Right atrium auricular region (tissue), 2 donors: Measurements from ENCODE around the gene UTP11. TPM values are rescaled to one million over a fixed set of nuclear protein-coding genes. Genes with fewer than 3 reads are reported as not detected.

Experiments used
- DNase-seq: peaks from one replicate; pipeline ENCODE4 v3.0.0-alpha.2; 2019; ENCODE audit warnings: low spot score
- H3K27ac ChIP-seq, 2 donors: fragments of 200-600 bp; sonication (generic); 1 replicate in 1 of 2; 2 replicates in 1 of 2; pipeline ENCODE4 v1.5.1; 2016 to 2019
- H3K27me3 ChIP-seq, 2 donors: fragments of 200-600 bp; sonication (generic); one replicate each; pipeline versions ENCODE4 v1.5.1 to v1.6.0; 2017 to 2019
- H3K36me3 ChIP-seq: fragments of 200-600 bp; sonication (generic); one replicate; pipeline ENCODE4 v1.5.1; 2016
- H3K4me1 ChIP-seq, 2 donors: fragments of 200-600 bp; sonication (generic); one replicate each; pipeline versions ENCODE4 v1.5.1 to v1.6.0; 2017 to 2019
- H3K4me3 ChIP-seq, 2 donors: fragments of 200-600 bp; sonication (generic); 1 replicate in 1 of 2; 2 replicates in 1 of 2; pipeline ENCODE4 v1.5.1; 2017 to 2019; ENCODE audit warnings: mild to moderate bottlenecking in 1 of 2, moderate library complexity in 1 of 2
- H3K9me3 ChIP-seq, 2 donors: fragments of 200-600 bp; sonication (generic); one replicate each; pipeline ENCODE4 v1.5.1; 2019
- total RNA-seq, 2 donors: library from RNA; depleted of rRNA; stranded (reverse); fragments of >200 nt; gene quantifications; one replicate each; pipeline ENCODE4 v1.1.0, GENCODE V29; 2016
- TF ChIP-seq, protein P1 (sequence below), 2 donors: fragments of 200-600 bp; sonication (generic); IDR thresholded peaks; one replicate each; pipeline ENCODE4 v1.5.1; 2019; ENCODE audit warnings: antibody characterized with exemption in 2 of 2

The UTP11 gene
- total RNA-seq, 2 donors from 2014 or later: 29.2 to 53.7 TPM

DNA sequence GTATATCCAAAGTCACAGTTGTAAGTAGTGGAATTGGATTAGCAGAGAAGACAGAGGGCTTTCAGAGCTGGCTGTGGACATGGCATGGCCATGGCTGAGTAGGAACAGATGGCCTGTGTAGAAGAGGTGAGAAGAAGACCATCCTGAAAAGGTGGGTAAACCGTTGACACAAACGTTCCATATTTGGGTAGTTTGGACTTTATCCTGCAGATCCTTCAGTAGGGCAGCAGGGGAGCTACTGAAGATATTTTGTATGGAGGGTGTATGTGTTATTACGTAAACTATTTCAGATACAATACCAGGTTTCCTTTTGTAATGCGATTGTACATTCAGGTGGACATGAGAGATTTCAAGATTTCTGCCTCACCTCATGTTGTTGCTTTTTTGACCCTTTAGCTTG lies 1.6 kb downstream of the UTP11 start:
- H3K27me3 ChIP-seq: no peaks in the 10 kb centered on the region
- peak overlapping the region in 1 of 2 donors; percentile 92 for H3K27ac ChIP-seq
- peaks cover 0 to 40% of the 10 kb centered on the region in 2 donors for H3K4me1 ChIP-seq

DNA sequence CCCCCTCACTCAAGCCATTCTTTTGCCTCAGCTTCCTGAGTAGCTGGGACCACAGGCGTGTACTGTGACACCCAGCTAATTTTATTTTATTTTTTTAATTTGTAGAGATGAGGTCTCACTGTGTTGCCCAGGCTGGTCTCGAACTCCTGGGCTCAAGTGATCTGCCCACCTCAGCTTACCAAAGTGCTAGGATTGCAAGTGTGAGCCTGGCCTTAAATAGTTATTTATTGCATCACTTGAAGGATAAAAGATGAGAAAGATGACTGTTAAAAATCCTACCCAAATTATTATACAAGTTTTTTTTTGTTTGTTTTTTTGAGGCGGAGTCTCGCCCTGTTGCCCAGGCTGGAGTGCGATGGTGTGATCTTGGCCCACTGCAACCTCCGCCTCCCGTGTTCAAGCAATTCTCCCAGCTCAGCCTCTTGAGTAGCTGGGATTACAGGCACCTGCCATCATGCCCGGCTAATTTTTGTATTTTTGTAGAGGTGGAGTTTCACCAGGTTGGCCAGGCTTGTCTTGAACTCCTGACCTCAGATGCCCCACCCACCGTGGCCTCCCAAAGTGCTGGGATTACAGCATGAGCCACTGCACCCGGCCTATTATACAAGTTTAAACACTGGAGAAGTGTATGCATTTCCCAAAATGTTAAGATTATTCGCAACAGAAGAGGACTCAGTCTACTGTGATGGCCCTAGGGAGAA lies 2.3 kb downstream of the UTP11 start:
- Histone ChIP-seq H3K4me1 (peaks cover 0 to 40% of the 10 kb centered on the region in 2 donors), H3K27me3 (no peaks in the 10 kb centered on the region), H3K9me3 (no peaks in the 10 kb centered on the region), H3K4me3 (no peak overlapping the region), H3K27ac (peak overlapping the region; percentile 49 to 92), H3K36me3 (peaks cover 39% of the 10 kb centered on the region)
- TF ChIP-seq, protein P1, sequence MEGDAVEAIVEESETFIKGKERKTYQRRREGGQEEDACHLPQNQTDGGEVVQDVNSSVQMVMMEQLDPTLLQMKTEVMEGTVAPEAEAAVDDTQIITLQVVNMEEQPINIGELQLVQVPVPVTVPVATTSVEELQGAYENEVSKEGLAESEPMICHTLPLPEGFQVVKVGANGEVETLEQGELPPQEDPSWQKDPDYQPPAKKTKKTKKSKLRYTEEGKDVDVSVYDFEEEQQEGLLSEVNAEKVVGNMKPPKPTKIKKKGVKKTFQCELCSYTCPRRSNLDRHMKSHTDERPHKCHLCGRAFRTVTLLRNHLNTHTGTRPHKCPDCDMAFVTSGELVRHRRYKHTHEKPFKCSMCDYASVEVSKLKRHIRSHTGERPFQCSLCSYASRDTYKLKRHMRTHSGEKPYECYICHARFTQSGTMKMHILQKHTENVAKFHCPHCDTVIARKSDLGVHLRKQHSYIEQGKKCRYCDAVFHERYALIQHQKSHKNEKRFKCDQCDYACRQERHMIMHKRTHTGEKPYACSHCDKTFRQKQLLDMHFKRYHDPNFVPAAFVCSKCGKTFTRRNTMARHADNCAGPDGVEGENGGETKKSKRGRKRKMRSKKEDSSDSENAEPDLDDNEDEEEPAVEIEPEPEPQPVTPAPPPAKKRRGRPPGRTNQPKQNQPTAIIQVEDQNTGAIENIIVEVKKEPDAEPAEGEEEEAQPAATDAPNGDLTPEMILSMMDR (IDR thresholded peaks at IDR 0.05): no peak
- DNase-seq: no peak

More for the DNA sequence above, 1.6 kb downstream of the UTP11 start:
- no peak for DNase-seq
- Histone ChIP-seq H3K9me3 (no peaks in the 10 kb centered on the region), H3K4me3 (no peak overlapping the region), H3K36me3 (peaks cover 32% of the 10 kb centered on the region)
- TF ChIP-seq, protein P1 (IDR thresholded peaks at IDR 0.05): no peak

DNA sequence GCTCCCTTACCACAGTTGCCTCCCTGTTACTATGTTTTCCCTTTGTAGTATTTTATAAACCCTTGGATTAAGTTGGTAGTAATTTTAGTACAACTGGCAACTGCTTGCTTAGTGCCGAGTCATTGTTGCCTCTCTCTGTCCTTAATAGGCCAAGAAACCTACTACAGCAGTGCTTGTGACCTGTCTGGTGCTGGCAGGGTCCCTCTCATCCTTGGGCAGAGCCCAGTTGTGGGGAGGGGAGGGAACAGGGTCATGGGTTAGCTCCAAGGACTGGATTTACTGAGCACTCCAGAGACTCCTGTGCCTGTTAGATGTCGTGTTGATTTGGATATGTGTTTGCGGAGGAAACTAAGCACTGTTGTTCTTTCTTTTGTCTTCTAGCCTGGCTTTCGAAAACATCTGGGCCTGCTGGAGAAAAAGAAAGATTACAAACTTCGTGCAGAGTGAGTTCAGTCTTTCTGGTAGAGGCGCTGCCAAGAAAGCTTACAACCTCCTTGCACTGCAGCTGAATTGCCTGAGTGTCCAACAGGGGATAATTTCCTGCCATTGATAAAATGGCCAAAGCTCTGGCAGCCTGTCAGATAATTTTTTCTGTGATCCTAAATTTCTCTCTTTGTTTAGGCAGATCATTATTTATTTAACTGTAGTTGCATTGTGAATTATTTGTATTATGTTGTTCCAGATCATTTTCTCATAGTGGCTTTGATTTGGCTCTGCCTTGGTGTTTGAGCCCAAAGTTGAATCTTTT lies 3.6 kb downstream of the UTP11 start:
- TF ChIP-seq, protein P1 (IDR thresholded peaks at IDR 0.05): no peak
- H3K4me1 ChIP-seq: peaks cover 0 to 40% of the 10 kb centered on the region in 2 donors
- no peaks in the 10 kb centered on the region for H3K27me3 ChIP-seq
- H3K9me3 ChIP-seq: no peaks in the 10 kb centered on the region
- H3K4me3 ChIP-seq: no peak overlapping the region
- DNase-seq: no peak
- H3K36me3 ChIP-seq: peaks cover 52% of the 10 kb centered on the region
- H3K27ac ChIP-seq: peak overlapping the region; percentile 49 to 92

DNA sequence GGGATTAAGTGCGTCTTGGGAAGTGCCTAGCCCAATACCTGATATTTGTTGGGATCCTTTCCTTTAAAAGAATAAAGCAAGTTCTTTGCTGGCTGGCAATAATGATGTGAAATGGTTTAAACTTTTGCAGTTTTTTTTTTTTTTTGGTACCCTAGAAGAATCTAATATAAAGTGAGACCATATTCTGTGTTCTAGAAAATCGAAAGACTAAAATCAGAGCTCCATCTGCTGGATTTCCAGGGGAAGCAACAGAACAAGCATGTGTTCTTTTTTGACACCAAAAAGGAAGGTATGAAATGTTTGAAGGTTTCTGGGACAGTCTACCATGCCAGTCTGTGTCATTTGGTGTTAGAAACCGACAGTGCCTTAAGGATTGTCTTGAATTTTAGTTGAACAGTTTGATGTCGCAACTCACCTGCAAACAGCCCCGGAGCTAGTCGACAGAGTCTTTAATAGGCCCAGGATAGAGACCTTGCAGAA lies 6.4 kb downstream of the UTP11 start:
- H3K27me3 ChIP-seq: no peaks in the 10 kb centered on the region
- no peak overlapping the region for H3K4me3 ChIP-seq
- no peak overlapping the region for H3K27ac ChIP-seq
- H3K4me1 ChIP-seq: peaks cover 0 to 31% of the 10 kb centered on the region in 2 donors
- TF ChIP-seq, protein P1 (IDR thresholded peaks at IDR 0.05): peak in 1 of 2 donors; percentile 61
- H3K36me3 ChIP-seq: peaks cover 79% of the 10 kb centered on the region
- H3K9me3 ChIP-seq: no peaks in the 10 kb centered on the region
- no peak for DNase-seq

DNA sequence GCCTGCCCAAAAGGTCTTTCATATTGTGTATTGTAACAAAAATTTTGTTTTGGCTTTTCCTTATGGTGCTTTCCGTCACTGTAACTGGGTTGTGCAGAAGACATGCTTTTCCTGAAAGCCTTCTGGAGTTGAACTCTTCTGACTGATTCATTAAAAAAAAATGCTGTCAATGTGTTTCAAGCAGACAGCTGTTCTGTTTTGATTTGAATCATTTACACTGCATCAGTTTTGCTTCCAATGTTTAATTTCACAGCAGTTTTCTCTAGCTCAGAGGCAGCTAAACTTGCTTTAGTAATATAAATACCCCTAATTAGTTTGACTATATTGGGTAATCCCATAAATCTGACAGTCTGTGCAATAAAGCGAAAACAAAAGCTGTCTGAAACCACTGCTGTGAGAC lies 7.9 kb downstream of the UTP11 start:
- Histone ChIP-seq H3K9me3 (no peaks in the 10 kb centered on the region), H3K4me3 (no peak overlapping the region), H3K36me3 (peaks cover 86% of the 10 kb centered on the region), H3K4me1 (peaks cover 0 to 16% of the 10 kb centered on the region in 2 donors), H3K27ac (no peak overlapping the region), H3K27me3 (no peaks in the 10 kb centered on the region)
- no peak for DNase-seq
- TF ChIP-seq, protein P1 (IDR thresholded peaks at IDR 0.05): no peak
